RWPE1 (cell line): ENCODE results near the gene PLPP6.

Experiments used
- CTCF ChIA-PET: fragments of 350-600 bp; sonication (Branson Sonifier 250); formaldehyde crosslinking; extraction: SDS; loops from one replicate; lab custom pipeline; 2021; lab: Yijun Ruan, JAX
- POLR2A ChIA-PET: fragments of 400-600 bp; formaldehyde crosslinking; extraction: SDS; loops from one replicate; lab custom pipeline; 2020; ENCODE audit warnings: antibody characterized with exemption; ENCODE audit not compliant: low non-redundant PET; lab: Yijun Ruan, JAX
- DNase-seq: peaks from one replicate; pipeline ENCODE4 v3.0.0; 2012; ENCODE audit warnings: low spot score
- H3K27ac ChIP-seq: fragments of 450-650 bp; 2 replicates; pipeline ENCODE4 v1.5.1; 2017
- CTCF ChIP-seq: fragments of 450-650 bp; conservative IDR thresholded peaks from 2 replicates; pipeline ENCODE4 v1.5.1; 2017; ENCODE audit warnings: low read depth, mild to moderate bottlenecking

PLPP6 gene

GRCh38 chr9:4661165-4661564, 929 bp upstream of the PLPP6 start:
- POLR2A ChIA-PET, result no interaction called here
- no peak for DNase-seq
- TF ChIP-seq CTCF, result no peak
- H3K27ac ChIP-seq, result no peak overlapping the region
- CTCF ChIA-PET, result no interaction called here

GRCh38 chr9:4661611-4662010, 483 bp upstream of the PLPP6 start:
- ChIA-PET POLR2A (no interaction called here), CTCF (no interaction called here)
- H3K27ac ChIP-seq, result no peak overlapping the region
- no peak for TF ChIP-seq CTCF
- no peak for DNase-seq

GRCh38 chr9:4662989-4663792, 1.1 kb downstream of the PLPP6 start:
- CTCF ChIA-PET, result interaction anchor here (0.6 kb wide), 1 partner anchor 262 kb away, joined by 3 read pairs; no protein-coding TSS in a partner anchor
- no peak for DNase-seq
- POLR2A ChIA-PET, result no interaction called here
- peak overlapping the region; percentile 63 for H3K27ac ChIP-seq
- TF ChIP-seq CTCF, result no peak

- no peak overlapping the region for H3K27ac ChIP-seq
- ChIA-PET CTCF (interaction anchor here (0.7 kb wide), 1 partner anchor 99 kb away, joined by 3 read pairs; no protein-coding TSS in a partner anchor), POLR2A (no interaction called here)
Measured at GRCh38 chr9:4663956-4664355, 1.9 kb downstream of the PLPP6 start.

GRCh38 chr9:4665357-4665756, 3.3 kb downstream of the PLPP6 start:
- CTCF ChIA-PET, result no interaction called here
- DNase-seq, result no peak
- TF ChIP-seq CTCF, result no peak
- H3K27ac ChIP-seq, result no peak overlapping the region
- POLR2A ChIA-PET, result no interaction called here

More at GRCh38 chr9:4663956-4664355, 1.9 kb downstream of the PLPP6 start:
- no peak for DNase-seq
- no peak for TF ChIP-seq CTCF

GRCh38 chr9:4666042-4666699, 4.1 kb downstream of the PLPP6 start, which contains the start of gene SPATA6L:
Gene SPATA6L (minus strand): TSS chr9:4666480. CDS start chr9:4666250, 230 bp downstream.
- peak within 1 kb of the TSS; percentile 46 for H3K27ac ChIP-seq
- peak; percentile 14; the same call in 1 of the 2 replicates for TF ChIP-seq CTCF
- no peak for DNase-seq
- ChIA-PET POLR2A (interaction anchor here (0.7 kb wide), 1 partner anchor 61 kb away, joined by 3 read pairs; no protein-coding TSS in a partner anchor), CTCF (interaction anchor here (1.3 kb wide), 1 partner anchor 13 kb away, joined by 6 read pairs; the partner anchor contains the start of gene CDC37L1)
